ENCODE results near the gene BAG2.

GRCh38 chr6:57147955-57148858 lies 23.9 kb upstream of the BAG2 start:
- no peak for TF ChIP-seq CTCF (IDR thresholded peaks at IDR 0.05; ENCODE audit: insufficient read depth, low read length, poor library complexity, severe bottlenecking)
- no peak for TF ChIP-seq EZH2phosphoT487 (conservative IDR thresholded peaks at IDR 0.05; ENCODE audit: low read length)
